D721Med (cell line): ENCODE measurements around the gene FAM229B.

ENCODE experiments used
- DNase-seq: peaks from one replicate; pipeline ENCODE4 v3.0.0; 2011; ENCODE audit warnings: low spot score; ENCODE audit not compliant: insufficient read length
- FAIRE-seq: peaks from 2 replicates; lab custom pipeline; 2011; peaks lifted over from hg19 to GRCh38; lab: Jason Lieb, UNC
- TF ChIP-seq, protein P1 (sequence below): IDR thresholded peaks from 2 replicates; pipeline ENCODE4 v1.5.1; 2012; ENCODE audit warnings: mild to moderate bottlenecking, control low read depth; ENCODE audit not compliant: insufficient read depth; ENCODE audit errors: missing control alignments

Gene FAM229B

DNA sequence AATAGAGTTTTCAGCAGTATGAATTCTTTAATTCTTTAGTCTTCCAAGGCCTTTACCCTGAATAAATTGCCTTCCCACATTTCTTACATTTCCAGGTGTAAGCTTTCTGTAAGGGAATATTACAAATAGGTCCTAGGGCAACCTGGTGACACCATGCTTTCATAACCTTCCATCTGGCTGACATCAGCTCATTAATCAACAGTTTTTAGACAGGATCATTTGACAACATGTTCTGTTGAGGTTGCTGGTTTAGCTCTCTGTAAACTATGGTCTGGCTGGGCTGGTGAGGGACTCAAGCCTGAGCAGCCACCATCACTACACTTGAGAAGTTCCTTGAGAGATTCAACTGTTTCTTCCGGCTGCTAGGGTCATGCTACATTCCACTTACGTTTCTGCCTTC lies 19.2 kb downstream of the FAM229B start:
- TF ChIP-seq, protein P1, sequence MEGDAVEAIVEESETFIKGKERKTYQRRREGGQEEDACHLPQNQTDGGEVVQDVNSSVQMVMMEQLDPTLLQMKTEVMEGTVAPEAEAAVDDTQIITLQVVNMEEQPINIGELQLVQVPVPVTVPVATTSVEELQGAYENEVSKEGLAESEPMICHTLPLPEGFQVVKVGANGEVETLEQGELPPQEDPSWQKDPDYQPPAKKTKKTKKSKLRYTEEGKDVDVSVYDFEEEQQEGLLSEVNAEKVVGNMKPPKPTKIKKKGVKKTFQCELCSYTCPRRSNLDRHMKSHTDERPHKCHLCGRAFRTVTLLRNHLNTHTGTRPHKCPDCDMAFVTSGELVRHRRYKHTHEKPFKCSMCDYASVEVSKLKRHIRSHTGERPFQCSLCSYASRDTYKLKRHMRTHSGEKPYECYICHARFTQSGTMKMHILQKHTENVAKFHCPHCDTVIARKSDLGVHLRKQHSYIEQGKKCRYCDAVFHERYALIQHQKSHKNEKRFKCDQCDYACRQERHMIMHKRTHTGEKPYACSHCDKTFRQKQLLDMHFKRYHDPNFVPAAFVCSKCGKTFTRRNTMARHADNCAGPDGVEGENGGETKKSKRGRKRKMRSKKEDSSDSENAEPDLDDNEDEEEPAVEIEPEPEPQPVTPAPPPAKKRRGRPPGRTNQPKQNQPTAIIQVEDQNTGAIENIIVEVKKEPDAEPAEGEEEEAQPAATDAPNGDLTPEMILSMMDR: no peak
- FAIRE-seq (no peak), DNase-seq (no peak)

GRCh38 chr6:112109262-112109661 lies 21.9 kb downstream of the FAM229B start:
- DNase-seq: no peak
- TF ChIP-seq, protein P1: no peak
- FAIRE-seq: no peak

DNA sequence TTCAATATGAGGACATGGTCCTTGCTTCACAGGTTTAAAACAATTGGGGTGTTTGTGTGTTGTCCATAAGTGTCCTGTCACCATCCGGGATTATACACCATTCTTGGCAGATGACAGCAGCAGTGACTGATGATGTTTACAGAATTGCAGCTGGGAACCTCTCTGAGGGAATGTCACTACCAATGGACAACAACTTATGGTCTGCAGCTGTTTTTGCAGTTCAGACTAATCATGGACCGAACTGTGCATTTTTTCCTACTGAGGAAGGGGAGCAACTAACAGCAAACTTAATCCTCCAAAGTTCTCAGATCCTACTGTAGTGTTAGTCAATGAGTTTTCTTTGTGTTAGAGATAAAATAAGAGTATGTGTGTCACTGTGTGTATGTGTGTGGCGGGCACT lies 26.0 kb downstream of the FAM229B start:
- DNase-seq (no peak), FAIRE-seq (no peak)
- TF ChIP-seq, protein P1: no peak

- TF ChIP-seq, protein P1: no peak
- no peak for DNase-seq
- FAIRE-seq: no peak
These were observed 26.5 kb downstream of the FAM229B start for GRCh38 chr6:112113918-112114317.

GRCh38 chr6:112114577-112115223 lies 27.3 kb downstream of the FAM229B start:
- no peak for DNase-seq
- peak; percentile 61 for FAIRE-seq
- TF ChIP-seq, protein P1: no peak

DNA sequence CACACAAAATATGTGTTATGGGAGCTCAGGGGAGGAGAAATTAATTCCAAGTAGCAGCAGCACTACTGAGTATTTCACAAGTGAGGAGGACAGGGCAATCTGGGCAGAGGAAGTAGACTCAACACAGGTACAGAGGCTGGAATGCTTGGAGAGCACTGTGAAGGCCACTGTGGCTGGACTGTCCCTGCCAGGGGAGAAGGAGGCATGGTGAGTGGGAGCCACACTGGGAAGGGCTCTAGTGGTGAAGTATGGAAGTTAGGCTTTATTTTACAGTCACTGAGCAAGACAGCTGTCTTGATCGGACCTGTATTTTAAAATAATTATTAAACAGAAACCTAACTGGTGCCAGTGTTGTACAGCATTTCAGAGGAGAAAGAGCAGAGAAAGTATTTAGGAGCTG lies 28.8 kb downstream of the FAM229B start:
- FAIRE-seq: no peak
- TF ChIP-seq, protein P1: no peak
- DNase-seq: no peak

- TF ChIP-seq, protein P1: no peak
- FAIRE-seq: no peak
- DNase-seq: no peak
These were observed 30.2 kb downstream of the FAM229B start for GRCh38 chr6:112117554-112117953.
